Body of pancreas (tissue), 4 donors: Measurements from ENCODE around the gene ZMYM4.

Source experiments
- POLR2A ChIP-seq, 3 donors: fragments of 450-650 bp; IDR thresholded peaks; one replicate each; pipeline ENCODE4 v1.6.1; 2016; ENCODE audit warnings: antibody characterized with exemption in 3 of 3, mild to moderate bottlenecking in 2 of 3
- TF ChIP-seq, protein P1 (sequence below), 7 experiments: fragments of 450-650 bp in 4 of 7; fragments of 200-600 bp in 3 of 7; sonication (generic) in 3 of 7; IDR thresholded peaks; one replicate each; pipeline ENCODE4 v1.5.1; 2016 to 2019; ENCODE audit warnings: antibody characterized with exemption in 7 of 7

DNA sequence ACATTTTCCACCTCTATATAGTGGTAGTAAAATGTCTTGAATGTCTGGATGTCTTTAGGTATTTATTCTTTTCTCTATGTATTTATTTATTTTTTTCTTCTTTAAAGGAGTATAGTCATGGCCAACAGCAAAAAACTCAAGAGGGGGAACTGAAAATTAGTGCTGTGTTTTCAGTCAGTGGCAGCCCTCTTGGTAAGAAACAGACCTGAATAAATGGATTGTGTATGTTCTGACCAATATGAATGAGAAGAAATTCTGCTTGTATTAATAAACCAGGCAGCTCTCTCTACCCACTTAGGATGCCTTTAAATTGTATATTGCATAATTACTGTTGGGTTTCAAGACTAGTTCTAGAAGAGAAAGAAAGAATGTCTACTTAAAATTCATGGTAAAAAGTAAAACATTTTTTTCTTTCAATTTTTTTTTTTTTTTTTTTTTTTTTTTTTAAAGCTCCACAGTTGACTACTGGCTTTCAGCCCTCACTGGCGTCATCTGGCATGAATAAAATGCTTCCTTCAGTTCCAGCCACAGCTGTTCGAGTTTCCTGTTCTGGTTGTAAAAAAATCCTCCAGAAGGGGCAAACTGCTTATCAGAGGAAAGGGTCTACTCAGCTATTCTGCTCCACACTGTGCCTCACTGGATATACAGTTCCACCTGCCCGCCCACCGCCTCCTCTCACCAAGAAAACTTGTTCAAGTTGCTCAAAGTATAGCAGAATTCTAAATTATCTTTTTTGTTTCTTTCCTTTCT lies 101.6 kb downstream of the ZMYM4 start:
- TF ChIP-seq, protein P1, sequence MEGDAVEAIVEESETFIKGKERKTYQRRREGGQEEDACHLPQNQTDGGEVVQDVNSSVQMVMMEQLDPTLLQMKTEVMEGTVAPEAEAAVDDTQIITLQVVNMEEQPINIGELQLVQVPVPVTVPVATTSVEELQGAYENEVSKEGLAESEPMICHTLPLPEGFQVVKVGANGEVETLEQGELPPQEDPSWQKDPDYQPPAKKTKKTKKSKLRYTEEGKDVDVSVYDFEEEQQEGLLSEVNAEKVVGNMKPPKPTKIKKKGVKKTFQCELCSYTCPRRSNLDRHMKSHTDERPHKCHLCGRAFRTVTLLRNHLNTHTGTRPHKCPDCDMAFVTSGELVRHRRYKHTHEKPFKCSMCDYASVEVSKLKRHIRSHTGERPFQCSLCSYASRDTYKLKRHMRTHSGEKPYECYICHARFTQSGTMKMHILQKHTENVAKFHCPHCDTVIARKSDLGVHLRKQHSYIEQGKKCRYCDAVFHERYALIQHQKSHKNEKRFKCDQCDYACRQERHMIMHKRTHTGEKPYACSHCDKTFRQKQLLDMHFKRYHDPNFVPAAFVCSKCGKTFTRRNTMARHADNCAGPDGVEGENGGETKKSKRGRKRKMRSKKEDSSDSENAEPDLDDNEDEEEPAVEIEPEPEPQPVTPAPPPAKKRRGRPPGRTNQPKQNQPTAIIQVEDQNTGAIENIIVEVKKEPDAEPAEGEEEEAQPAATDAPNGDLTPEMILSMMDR (IDR thresholded peaks at IDR 0.05): no peak
- no peak for TF ChIP-seq POLR2A (IDR thresholded peaks at IDR 0.05)
